HG02588 (cell line): ENCODE results near the gene DOCK6.

Experiments
- ATAC-seq: cut with Tn5 transposase; IDR thresholded peaks from one replicate; pipeline ENCODE4 v1.9.1; 2021; ENCODE audit warnings: mild to moderate bottlenecking, moderate library complexity; ENCODE audit not compliant: unreplicated experiment

The DOCK6 gene

DNA sequence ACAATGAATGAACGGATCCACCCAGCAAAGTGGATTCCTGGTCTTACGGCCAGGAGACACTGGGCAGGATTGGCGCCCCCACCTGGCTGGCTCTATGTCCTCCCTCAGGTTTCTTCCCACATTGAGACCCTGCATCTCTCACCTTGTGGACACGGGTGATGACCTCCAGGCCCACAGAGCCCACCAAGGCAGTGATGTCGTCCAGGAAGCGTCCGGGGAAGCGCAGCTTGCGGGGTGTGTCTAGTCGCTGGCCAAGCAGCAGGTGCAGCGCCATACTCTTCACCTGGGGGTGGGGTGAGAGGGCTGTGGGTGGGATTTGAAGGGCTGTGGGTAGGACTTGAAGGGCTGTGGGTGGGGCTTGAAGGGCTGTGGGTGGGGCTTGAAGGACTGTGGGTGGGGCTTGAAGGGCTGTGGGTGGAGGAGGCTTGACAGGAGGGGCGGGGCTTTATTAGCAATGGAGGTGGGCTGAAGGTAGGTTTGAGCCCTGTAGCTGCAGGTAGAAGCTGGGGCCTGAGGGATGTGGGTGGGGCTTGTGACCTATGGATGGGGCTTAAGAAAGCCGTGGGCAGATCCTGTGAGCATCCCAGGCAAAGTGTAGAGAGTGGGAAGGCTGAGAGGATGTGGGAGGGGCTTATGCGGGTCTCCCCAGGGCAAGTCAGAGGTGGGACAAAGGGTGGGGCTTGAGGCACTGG, 35.0 kb downstream of the DOCK6 start:
- no peak for ATAC-seq

DNA sequence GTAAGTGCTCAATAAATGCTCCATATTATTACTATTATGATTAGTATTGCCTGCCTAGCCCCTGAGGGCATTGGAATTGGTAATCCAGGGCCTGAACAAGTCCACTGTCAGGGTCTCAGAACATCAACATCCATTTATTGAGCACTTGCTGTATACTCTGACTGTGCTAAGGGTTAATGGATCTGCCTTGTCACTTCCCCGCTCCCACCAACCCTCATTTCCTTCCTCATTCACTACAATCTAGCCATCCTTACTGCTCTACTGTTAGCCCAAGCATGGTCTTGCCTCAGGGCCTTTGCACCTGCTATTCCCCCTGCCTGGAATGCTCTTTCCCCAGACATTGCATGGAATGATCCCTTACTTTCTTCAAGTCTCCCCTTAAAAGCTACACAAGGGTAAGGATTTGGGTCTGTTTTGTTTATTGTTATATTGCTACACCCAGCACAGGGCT, 35.6 kb downstream of the DOCK6 start:
- no peak for ATAC-seq

DNA sequence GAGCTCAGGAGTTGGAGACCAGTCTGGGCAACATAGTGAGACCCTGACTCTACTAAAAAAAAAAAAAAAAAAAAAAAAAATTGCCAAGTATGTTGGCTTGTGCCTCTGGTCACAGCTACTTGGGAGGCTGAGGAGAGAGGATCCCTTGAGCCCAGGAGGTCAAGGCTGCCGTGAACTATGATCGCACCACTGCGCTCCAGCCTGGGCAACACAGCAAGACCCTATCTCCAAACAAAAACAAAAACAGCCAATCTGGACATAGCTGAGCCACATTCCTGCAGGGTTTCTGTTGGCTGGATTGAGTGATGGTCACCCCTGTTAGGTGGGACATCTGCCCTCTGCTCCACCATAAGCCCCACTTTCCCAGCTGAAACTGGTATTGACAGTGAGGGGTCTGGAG, 36.5 kb downstream of the DOCK6 start:
- no peak for ATAC-seq

DNA sequence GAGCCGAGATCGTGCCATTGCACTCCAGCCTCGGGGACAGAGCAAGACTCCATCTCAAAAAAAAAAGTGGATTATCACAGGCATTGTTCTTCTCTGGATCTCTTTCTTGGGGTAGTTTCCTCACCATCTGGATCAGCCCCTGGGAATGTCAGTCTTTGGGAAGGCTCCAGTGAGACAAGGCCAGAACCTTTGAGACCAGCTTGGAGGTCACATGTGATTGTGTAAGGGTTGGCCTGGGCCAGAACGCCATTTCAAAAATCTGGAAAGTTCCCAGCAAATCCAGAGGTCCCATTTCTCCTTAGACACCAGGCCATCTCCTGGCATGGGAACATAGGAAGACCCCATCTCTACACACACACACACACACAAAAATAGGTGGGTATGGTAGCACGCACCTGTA, 37.2 kb downstream of the DOCK6 start:
- ATAC-seq, result no peak

DNA sequence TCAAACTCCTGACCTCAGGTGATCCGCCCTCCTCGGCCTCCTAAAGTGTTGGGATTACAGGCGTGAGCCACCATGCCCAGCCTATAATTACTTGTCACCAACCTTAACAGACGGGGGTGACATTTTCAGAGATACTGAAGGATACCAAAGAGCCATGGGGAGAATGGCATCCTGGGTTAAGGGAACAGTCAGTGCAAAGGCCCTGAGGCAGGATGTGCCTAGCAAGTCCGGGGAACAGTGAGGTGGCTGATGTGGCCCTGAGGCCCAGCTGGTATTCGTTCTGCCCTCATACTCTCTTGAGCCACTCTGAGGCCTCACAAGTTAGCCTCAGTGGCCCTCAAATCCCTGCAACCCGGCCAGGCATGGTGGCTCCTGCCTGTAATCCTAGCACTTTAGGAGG, 37.9 kb downstream of the DOCK6 start:
- no peak for ATAC-seq

DNA sequence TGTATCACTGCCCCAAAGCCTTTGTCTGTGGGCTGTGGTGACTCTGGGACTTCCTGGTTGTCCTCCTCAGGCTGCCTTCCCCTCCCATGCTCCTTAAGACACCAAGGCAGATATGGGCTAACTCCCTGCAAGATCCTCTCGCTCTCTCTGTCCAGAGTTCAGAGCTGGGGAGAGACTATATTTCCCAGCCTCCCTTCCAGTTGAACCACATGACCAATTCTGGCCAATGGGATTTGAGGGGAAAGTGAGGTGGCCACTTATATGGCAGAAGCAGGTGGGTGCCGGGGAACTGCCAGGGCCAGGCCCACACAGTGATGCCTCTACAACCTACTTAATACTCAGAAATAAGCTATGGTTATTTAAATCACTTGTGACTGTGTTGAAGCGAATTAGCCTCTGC, 39.1 kb downstream of the DOCK6 start:
- ATAC-seq, result no peak

DNA sequence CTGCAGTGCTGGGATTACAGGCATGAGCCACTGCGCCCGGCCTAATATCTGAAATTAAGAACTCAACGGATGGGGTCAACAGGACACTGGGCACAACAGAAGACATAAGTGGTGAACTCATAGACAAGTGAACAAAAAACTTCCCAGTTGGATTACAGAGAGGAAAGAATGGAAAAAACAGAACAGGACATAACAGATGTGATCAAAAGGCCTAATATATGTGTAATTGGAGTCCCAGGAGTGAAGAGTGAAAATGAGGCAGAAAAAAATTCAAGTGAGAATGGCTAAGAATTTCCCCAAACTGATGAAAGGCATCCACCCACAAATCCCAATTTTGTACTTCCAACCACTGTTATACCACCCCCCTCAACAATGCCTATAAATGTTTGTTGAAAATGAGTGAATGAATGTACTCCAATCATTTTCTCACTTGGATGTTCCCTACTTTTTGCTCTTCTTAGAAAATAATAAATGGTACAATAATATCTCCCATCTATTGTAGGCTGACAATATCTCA, 41.2 kb downstream of the DOCK6 start:
- no peak for ATAC-seq

DNA sequence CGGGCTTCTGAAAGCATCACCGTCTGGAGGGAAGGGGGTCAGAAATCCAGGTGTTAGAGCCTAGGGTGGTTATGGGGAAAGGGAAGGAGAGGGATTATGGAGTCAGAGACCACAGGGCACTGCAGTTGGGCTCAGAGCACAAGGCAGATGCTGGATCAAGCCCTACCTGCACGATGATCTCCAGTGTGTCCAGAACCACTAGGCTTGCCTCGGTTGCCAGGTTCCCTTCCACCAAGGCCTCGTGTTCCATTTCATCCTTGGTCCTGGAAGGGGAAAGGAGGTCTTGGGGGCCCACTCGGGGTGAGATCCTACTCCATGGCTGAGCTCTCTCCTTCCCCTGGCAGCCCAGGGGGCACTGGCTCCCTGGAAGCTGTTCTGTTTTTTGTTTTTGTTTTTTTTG, 47.9 kb downstream of the DOCK6 start:
- ATAC-seq, result no peak

DNA sequence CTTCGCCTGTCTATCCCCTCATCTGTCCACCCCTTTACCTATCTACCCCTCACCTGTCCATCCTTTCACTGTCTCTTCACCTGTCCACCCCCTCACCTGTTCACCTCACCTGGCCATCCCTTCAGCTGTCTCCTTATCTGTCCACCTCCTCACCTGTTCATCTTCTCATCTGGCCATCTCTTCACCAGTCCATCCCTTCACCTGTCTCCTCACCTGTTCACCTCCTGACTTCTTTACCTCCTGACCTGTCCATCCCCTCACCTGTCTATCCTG, 51.7 kb downstream of the DOCK6 start:
- ATAC-seq, result no peak

DNA sequence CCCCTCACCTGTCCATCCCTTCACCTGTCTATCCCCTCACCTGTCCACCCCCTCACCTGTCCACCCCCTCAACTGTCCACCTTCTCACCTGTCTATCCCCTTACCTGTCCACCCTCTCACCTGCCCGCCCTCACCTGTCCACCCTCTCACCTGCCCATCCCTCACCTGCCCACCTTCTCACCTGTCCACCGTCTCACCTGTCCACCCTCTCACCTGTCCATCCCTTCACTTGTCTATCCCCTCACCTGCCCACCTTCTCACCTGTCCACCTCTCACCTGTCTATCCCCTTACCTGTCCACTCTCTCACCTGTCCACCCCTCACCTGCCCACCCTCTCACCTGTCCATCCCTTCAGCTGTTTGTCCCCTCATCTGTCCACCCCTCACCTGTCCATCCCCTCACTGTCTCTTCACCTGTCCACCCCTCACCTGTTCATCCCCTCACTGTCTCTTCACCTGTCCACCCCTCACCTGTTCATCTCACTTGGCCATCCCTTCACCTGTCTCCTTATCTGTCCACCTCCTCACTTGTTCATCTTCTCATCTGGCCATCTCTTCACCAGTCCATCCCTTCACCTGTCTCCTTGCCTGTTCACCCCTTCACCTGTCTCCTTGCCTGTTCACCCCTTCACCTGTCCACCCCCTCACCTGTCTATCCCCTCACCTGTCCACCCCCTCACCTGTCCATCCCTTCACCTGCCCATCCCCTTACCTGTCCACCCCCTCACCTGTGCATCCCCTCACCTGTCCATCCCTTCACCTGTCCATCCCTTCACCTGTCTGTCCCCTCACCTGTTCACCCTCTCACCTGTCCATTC, 52.3 kb downstream of the DOCK6 start:
- no peak for ATAC-seq

DNA sequence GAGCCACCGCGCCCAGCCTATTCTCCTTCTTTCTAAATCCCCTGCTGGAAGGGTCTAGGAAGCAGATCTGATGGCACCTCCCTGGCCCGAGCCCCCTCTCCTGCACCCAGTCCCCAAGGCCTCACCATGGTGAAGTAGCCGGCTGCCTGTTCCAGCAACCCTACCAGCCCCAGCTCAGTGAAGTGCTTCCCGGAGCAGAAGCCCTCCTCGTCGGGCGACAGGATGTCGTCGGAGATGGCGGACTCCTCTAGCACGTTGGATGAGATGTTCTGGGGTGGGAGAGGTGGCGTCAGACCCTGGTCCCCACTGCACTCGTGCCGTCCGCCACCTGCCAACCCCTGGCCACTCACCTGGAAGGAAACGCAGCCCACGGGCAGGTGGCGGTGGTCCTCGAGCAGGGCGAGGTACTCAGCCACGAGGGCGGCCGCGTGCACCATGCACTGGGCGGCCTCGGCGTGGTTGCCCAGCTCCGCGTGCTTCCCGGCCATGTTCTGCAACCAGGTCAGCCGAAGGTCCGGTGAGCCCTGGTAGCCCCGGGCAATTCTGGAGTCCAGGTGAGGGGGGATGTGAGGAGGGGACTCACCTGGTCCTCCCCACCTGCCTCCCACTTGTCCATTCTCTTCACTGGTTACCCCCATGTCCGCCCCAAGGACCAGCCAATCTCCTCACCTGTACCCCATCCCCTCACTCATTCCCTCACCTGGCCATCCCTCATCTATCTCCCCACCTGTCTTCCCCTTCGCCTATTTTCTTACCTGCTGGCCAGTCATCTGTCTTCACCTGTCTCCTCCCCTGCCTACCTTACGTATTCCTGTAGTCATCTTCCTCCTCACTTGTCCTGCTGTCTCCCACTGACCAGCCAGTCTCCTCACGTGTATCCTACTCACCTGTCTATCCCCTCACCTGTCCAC, 53.5 kb downstream of the DOCK6 start:
- no peak for ATAC-seq

DNA sequence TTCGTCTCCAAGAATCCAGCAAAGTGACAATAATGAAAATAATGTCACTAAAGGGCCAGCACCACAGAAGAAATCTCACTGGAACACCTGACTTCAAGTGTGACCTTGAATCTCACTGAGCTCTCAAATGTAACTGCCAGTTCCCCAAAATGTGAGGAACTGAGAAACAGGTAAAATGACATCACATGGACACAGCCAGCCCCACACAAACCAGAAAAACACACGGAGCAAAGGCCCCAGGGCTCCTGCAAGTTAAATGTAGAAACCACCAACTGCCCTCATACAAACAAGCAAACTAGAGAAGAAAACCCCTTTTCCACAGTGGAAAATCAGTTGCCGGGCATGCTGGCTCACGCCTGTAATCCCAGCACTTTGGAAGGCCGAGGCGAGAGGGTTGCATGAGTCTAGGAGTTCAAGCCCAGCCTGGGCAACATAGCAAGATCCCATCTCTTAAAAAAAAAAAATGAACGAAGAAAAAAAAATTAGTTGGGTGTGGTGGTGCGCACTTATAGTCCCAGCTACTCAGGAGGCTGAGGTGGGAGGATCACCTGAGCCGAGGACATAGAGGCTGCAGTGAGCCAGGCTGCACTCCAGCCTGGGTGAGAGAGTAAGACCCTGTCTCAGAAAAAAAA, 56.3 kb downstream of the DOCK6 start:
- ATAC-seq, result no peak

DNA sequence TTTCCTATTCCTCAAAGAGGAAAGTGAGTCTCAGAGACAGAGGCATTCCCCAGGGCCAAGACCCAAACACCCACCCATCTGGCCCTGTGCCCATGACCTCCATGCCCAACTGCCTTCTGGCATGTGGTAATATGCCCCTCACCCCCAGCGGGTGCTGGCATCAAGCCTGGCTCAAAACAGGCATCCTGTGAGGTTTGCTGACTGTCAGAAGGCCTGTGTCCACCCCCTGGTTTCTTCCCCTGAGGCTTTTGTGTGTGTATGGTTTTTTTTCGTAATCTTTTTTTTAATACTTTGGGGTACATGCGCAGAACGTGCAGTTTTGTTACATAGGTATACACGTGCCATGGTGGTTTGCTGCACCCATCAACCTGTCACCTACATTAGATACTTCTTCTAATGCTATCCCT, 57.4 kb downstream of the DOCK6 start:
- no peak for ATAC-seq

DNA sequence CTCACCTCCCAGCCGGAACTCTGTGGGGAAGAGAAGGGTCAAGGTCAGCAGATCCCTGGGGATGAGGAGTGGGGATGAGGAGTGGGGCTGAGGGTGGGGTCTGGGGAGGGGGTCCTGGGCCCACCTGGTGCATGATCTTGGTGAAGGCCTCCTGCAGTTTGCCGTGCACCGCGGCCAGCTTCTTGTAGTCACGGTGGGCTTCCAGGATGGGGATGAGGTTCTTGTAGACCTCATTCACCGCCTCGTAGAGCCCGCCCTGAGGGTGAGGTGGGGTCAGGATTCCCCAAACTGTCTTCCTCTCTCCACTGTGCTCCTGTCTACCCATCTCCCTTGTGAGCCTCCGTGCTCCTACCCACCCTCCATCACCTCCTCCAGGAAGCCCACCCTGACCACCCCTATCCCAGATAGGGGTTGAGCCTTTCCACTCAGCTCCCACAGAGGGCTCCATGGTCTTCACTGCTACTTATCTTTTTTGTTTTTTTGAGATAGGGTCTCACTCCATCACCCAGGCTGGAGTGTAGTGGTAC, 58.2 kb downstream of the DOCK6 start:
- ATAC-seq, result no peak

DNA sequence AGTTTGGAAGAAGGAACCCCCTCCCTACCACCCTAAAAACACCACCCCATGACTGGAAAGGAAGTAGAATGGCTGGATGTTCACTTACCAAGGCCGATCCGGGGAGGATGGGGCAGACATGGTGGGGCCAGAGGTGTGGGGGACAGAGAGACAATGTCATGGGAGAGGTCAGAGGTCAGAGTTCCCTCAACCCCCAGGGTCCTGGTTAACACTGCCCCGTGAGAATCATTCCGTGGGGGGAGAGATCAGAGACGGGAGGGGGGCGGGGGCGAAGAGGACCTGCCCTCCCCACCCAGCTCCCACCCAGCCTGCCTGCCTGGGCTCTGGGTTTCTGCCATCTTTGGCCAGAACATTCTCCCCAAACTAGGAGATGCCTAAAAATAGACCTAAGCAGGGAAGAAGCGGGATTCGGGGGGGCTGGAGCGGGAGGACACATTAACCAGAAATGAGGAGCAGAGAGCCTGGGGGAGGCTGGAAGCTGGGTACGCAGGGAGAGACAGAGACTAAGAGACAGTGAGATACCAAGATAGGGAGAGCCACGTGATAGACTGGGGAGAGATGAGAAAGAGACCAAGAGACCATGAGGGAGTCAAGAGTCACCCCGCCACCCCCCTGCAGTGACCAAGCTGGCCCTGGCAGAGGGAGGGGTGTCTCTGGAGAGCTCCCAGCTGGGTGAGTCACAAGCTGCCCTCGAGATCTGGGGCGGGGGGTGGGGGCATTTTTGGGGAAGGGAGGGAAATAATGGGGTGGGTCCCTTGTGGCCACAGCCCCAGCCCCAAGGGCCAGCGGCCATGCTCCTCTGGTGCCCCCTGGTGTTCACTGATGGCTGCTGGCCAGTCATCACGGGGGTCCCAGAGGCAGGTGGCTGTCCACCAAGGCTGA, 58.9 kb downstream of the DOCK6 start:
- no peak for ATAC-seq

DNA sequence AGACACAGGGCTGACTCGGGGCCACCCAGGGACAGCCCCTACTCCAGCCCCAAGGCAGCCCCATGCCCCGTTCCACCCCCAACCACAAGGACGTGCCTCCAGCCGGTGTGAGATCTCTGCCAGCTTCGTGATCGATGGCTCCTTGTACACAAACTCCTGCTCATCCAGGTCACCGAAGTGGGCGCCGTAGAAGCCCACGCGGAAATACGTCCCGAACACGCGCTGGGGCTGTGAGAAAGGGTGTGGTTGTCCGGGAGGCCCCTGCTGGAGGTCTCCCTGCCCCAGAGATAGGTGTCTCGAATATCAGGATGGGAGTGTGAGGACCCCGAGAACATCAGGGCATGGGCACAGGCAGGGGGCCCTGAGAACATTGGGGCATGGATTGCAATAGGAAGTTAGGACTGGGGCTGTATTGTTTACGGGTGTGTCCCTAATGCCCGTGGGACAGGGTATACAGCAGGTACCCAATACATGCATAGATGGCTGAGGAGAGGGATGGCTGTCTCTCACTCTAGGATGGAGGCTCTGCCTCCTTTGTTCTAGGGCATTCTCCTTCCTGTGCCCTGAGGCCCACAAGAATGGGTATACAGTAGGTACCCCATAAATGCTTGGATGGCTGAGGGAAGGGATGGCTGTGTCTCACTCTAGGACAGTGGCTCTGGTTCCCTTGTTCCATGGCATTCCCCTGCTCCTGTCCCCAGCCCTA, 59.7 kb downstream of the DOCK6 start:
- ATAC-seq, result no peak

DNA sequence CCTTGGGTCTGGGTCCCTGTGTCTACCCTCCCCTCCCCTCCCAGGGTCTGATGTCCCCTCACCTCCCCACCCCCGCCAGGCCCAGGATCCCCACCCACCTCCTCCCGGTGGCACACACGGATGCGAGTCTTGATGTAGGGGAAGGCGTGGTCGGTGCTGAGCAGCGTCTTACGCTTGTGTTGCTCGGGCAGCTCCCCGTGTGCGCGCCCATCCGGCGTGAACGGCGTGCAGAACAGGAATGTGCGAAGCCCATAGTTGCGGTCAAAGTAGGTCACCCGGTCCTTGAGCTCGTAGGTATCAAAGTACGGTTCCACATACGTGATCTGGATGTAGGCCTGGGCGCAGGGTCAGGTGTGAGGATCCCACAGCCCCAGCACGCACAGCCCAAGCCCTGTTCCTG, 60.5 kb downstream of the DOCK6 start:
- no peak for ATAC-seq

DNA sequence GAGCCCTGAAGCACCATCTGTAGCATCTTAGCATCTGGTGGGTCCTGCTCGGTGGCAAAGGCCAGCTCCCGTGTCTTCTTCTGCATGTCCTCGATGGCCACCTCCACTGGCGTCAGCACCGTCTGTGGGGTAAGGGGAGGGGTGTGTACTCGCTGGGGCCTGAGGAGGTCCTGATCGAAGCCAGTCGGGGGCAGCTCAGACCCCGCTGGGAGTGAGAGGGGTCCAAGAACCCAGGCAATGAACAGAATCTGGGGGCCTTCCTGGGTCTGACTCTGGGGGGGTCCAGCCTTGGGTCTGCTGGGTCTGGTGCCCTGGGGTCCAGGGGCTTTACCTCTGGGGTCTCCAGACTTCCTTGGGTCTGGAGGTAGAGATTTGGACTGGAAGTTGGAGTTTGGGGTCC, 61.4 kb downstream of the DOCK6 start:
- ATAC-seq, result no peak

DNA sequence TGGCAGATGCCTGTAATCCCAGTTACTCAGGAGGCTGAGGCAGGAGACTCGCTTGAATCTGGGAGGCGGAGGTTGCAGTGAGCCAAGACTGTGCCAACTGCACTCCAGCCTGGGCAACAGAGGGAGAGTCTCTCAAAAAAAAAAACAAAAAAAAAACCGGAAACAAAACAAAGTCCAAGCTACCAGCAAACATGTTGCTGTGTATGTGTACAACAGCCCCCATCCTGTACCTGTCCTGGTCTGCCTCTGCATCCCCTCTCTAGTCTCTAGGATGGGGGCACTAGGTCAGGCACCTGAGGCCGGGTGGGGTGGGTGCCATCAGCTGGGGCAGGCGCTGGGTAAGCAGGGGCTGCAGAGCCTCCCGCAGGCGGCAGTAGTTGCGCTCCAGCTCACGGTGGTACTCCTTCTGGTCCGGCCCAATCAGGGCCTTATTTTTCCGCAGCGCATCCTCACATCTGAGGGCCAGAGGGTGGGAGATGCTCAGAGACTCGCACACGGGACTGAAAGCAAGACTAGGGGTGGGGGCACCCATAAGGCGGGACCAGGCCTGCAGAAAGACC, 62.2 kb downstream of the DOCK6 start:
- no peak for ATAC-seq
